ENCODE results near the gene STXBP6. TPM values are rescaled to one million over a fixed set of nuclear protein-coding genes. Genes with fewer than 3 reads are reported as not detected.

The STXBP6 gene
- total RNA-seq, 1 experiment from 2014 or later: 6.4 TPM

DNA sequence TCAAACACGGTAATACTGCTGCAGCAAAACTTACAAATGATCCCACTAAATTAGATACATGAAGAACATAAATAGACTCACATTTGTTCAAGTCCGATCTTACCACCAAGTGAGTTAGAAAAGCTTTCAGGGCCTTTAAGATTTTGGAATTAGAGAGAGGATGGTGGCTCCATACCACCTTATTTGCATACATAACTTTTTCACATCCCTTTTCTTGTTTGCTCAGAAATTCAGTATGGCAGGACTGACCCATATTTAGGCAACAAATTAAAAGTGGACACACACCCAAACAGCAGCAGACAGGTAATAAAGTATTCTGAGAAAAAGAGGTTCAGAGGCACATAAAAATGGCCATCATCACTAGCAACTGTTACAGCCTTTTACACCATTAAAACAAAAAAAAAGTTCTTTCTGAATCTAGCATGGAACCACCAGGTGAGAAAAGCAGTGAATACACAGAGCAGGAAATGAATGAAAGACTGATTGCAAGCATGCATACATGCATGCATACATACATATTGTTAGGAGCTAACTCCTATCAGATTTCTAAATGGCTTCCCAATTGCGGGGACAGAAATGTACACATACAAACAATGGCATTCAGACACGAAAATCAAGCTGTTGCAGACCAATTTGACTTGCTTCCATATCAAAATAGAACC is 23.3 kb downstream of the STXBP6 start:
- no peak for DNase-seq
- Mint-ChIP-seq H3K27me3 (ENCODE audit: unreplicated experiment) (no peaks in the 10 kb centered on the region), H3K9me3 (ENCODE audit: low read depth, unreplicated experiment) (no peaks in the 10 kb centered on the region), H3K27ac (ENCODE audit: unreplicated experiment) (no peak overlapping the region), H3K36me3 (ENCODE audit: insufficient read depth, unreplicated experiment) (no peaks in the 10 kb centered on the region), H3K4me1 (ENCODE audit: low read depth, unreplicated experiment) (no peaks in the 10 kb centered on the region), H3K4me3 (ENCODE audit: low read depth, unreplicated experiment) (no peak overlapping the region)
- TF ChIP-seq CTCF (IDR thresholded peaks at IDR 0.05; ENCODE audit: unreplicated experiment): no peak
- CTCF ChIA-PET: no interaction called here
- intact Hi-C loops (cut with micrococcal nuclease; ENCODE audit: unreplicated experiment): no loop called here
- BruUV-seq (replicated peaks): no TSS peak

DNA sequence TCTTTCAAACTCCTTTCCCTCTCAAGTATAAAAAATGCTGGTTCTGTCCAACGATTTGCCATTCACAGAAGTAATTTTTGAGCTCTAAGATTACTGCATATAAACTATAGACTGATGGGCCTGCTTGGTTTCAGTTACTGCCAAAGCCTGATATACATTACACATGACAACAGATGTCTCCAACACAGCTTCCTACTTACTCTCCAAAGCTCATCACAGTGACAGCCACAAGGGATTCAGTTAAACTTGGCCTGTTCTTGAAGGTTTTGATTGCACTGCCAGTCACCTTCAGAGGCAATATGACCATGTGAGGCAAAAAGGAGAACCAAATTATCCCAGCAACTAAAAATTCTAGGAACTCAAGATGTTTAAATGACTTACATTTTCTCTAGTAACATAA is 30.1 kb downstream of the STXBP6 start:
- TF ChIP-seq CTCF (IDR thresholded peaks at IDR 0.05; ENCODE audit: unreplicated experiment): no peak
- no TSS peak for BruUV-seq (replicated peaks)
- Mint-ChIP-seq H3K4me1 (ENCODE audit: low read depth, unreplicated experiment) (no peaks in the 10 kb centered on the region), H3K9me3 (ENCODE audit: low read depth, unreplicated experiment) (no peaks in the 10 kb centered on the region), H3K4me3 (ENCODE audit: low read depth, unreplicated experiment) (no peak overlapping the region), H3K36me3 (ENCODE audit: insufficient read depth, unreplicated experiment) (no peaks in the 10 kb centered on the region), H3K27me3 (ENCODE audit: unreplicated experiment) (no peaks in the 10 kb centered on the region), H3K27ac (ENCODE audit: unreplicated experiment) (no peak overlapping the region)
- CTCF ChIA-PET: interaction anchor here (0.7 to 1.1 kb wide), 3 partner anchors 71 to 1088 kb away, joined by 3 to 6 read pairs (median 3); no protein-coding TSS in a partner anchor
- intact Hi-C loops (cut with micrococcal nuclease; ENCODE audit: unreplicated experiment): no loop called here
- no peak for DNase-seq

- Mint-ChIP-seq H3K4me3 (ENCODE audit: low read depth, unreplicated experiment) (no peak overlapping the region), H3K27ac (ENCODE audit: unreplicated experiment) (no peak overlapping the region), H3K4me1 (ENCODE audit: low read depth, unreplicated experiment) (no peaks in the 10 kb centered on the region), H3K27me3 (ENCODE audit: unreplicated experiment) (no peaks in the 10 kb centered on the region), H3K36me3 (ENCODE audit: insufficient read depth, unreplicated experiment) (no peaks in the 10 kb centered on the region), H3K9me3 (ENCODE audit: low read depth, unreplicated experiment) (no peaks in the 10 kb centered on the region)
- no peak for DNase-seq
- CTCF ChIA-PET: no interaction called here
- BruUV-seq (replicated peaks): no TSS peak
- intact Hi-C loops (cut with micrococcal nuclease; ENCODE audit: unreplicated experiment): no loop called here
- TF ChIP-seq CTCF (IDR thresholded peaks at IDR 0.05; ENCODE audit: unreplicated experiment): no peak
Observed at GRCh38 chr14:25017562-25017961, 32.4 kb downstream of the STXBP6 start.

GRCh38 chr14:25015761-25016160 is 34.2 kb downstream of the STXBP6 start:
- H3K27me3 Mint-ChIP-seq (ENCODE audit: unreplicated experiment): no peaks in the 10 kb centered on the region
- no peaks in the 10 kb centered on the region for H3K4me1 Mint-ChIP-seq (ENCODE audit: low read depth, unreplicated experiment)
- CTCF ChIA-PET: interaction anchor here (0.6 kb wide), 1 partner anchor 1328 kb away, joined by 3 read pairs; no protein-coding TSS in a partner anchor
- no peak for DNase-seq
- H3K4me3 Mint-ChIP-seq (ENCODE audit: low read depth, unreplicated experiment): no peak overlapping the region
- H3K36me3 Mint-ChIP-seq (ENCODE audit: insufficient read depth, unreplicated experiment): no peaks in the 10 kb centered on the region
- H3K27ac Mint-ChIP-seq (ENCODE audit: unreplicated experiment): no peak overlapping the region
- no peaks in the 10 kb centered on the region for H3K9me3 Mint-ChIP-seq (ENCODE audit: low read depth, unreplicated experiment)
- BruUV-seq (replicated peaks): no TSS peak
- intact Hi-C loops (cut with micrococcal nuclease; ENCODE audit: unreplicated experiment): no loop called here
- TF ChIP-seq CTCF (IDR thresholded peaks at IDR 0.05; ENCODE audit: unreplicated experiment): no peak

Measured in Calu3 (cell line).